Suprapubic skin (tissue), 4 donors: ENCODE results near the gene DPP9.

Source experiments
- EP300 ChIP-seq: sonication (generic); formaldehyde crosslinking; IDR thresholded peaks from one replicate; pipeline ENCODE4 v1.6.1; 2017; ENCODE audit warnings: antibody characterized with exemption
- POLR2A ChIP-seq, 2 donors: fragments of 450-650 bp; IDR thresholded peaks; one replicate each; pipeline ENCODE4 v1.6.1; 2017; ENCODE audit warnings: antibody characterized with exemption in 2 of 2, mild to moderate bottlenecking in 2 of 2, moderate library complexity in 2 of 2
- POLR2AphosphoS5 ChIP-seq, 3 donors: sonication (generic); formaldehyde crosslinking; IDR thresholded peaks; one replicate each; pipeline ENCODE4 v1.6.1; 2017; ENCODE audit warnings: antibody characterized with exemption in 3 of 3
- TF ChIP-seq, protein P1 (sequence below), 2 donors: fragments of 200-600 bp in 1 of 2; fragments of 450-650 bp in 1 of 2; sonication (generic) in 1 of 2; IDR thresholded peaks; one replicate each; pipeline ENCODE4 v1.5.1; 2016 to 2019; ENCODE audit warnings: antibody characterized with exemption in 2 of 2, mild to moderate bottlenecking in 1 of 2, moderate library complexity in 1 of 2

DNA sequence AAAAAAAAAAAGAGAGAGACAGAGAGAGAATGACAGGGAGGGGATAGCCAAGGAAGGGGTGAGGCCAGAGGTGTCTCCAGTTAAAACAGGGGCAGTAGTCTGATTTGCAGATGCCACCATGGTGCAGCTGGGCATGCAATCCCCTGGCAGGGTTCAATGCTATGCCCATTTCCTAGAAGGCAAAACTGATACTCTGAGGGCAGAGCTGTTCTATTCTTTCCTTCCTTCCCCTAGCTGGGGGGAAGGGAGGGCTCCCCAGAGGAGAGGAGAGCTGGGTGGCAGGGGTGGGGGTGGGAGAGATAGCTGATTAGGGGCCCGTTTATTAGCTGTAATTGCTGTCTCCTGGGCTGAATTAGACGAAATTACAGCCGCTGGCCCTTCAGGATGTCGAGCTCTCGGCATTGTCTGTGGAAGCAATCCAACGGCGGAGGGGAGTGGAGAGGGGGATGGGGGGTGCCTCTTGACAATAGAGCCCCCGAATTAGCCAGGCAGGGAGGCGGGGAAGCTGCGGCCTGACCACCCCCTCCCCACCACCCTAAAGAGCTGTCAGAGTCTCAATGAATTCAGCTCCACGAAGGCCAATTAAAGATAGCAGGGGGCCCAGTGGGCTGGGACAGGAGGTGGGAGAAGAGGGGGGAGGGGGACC lies 14.4 kb upstream of the DPP9 start:
- TF ChIP-seq EP300, result no peak
- TF ChIP-seq, protein P1, sequence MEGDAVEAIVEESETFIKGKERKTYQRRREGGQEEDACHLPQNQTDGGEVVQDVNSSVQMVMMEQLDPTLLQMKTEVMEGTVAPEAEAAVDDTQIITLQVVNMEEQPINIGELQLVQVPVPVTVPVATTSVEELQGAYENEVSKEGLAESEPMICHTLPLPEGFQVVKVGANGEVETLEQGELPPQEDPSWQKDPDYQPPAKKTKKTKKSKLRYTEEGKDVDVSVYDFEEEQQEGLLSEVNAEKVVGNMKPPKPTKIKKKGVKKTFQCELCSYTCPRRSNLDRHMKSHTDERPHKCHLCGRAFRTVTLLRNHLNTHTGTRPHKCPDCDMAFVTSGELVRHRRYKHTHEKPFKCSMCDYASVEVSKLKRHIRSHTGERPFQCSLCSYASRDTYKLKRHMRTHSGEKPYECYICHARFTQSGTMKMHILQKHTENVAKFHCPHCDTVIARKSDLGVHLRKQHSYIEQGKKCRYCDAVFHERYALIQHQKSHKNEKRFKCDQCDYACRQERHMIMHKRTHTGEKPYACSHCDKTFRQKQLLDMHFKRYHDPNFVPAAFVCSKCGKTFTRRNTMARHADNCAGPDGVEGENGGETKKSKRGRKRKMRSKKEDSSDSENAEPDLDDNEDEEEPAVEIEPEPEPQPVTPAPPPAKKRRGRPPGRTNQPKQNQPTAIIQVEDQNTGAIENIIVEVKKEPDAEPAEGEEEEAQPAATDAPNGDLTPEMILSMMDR (IDR thresholded peaks at IDR 0.05), result no peak
- TF ChIP-seq POLR2AphosphoS5 (IDR thresholded peaks at IDR 0.05), result no peak
- TF ChIP-seq POLR2A (IDR thresholded peaks at IDR 0.05), result no peak
